ENCODE results near the gene FBXO22.
"Not testable (repeated sequence)": the region's sequence is repeated elsewhere in the genome, so short reads cannot be mapped to it uniquely, and the experiment has no call there.

FBXO22 gene

GRCh38 chr15:75921732-75922703 lies 18.3 kb downstream of the FBXO22 start:
- DNase-seq: peak; percentile 66

DNA sequence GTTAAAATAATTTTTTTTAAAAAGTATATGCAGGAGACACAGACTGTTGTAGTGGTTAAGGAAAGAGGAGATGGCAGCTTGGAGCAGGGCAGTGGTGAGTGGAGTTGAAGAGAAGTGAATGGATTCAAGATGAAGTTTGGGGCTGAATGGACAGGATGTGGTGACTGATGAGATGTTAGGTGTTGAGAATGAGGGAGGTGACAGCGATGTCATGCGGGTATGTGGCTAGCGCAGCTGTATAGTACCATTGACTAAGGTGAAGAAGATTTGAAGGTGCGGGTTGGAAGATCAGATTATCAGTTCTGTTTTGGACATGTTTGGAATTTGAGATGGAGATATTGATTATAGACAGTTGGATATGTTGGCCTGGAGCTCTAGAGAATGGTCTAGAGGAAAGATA lies 20.1 kb downstream of the FBXO22 start:
- no peak for DNase-seq

DNA sequence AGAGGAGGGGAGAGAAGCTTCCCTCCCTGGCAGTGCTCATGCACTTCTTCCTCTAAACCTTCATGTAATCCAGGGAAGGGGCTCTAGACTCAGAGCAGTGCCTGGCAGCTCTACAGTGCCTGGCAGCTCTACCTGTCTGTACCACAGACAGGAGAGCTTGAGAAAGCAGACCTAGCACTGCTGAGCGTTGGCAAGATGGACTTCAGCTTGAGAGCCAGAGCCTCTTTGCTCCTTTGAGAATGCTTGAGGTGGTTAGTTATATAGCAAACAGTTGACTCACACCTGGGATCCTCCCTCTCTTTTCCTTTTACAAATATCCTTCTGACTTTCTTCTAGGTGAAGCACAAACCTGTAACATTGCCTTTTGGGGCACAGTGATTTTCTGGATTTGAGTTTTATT lies 20.9 kb downstream of the FBXO22 start:
- DNase-seq: no peak

GRCh38 chr15:75925440-75925839 lies 21.8 kb downstream of the FBXO22 start:
- no peak for DNase-seq

GRCh38 chr15:75926931-75927330 lies 23.3 kb downstream of the FBXO22 start:
- DNase-seq: no peak

DNA sequence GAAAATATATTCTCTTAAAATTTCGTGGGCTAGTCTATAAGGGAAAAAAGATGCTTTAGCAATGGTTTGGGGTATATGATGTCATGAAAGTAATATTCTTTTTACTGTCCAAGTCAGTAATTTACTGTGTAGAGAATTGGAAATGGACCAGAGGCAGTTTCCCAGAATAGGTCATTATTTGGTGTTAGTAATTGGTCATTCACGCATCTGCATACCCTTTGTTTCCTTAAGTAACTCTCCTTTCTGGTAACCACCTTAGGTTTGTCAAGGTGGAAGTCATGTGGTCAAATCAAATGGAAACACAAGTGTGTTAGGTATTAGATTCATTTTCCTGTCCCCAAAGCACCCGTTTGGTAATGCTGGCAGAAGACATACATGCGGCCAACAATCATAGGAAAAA lies 23.9 kb downstream of the FBXO22 start:
- DNase-seq: no peak

DNA sequence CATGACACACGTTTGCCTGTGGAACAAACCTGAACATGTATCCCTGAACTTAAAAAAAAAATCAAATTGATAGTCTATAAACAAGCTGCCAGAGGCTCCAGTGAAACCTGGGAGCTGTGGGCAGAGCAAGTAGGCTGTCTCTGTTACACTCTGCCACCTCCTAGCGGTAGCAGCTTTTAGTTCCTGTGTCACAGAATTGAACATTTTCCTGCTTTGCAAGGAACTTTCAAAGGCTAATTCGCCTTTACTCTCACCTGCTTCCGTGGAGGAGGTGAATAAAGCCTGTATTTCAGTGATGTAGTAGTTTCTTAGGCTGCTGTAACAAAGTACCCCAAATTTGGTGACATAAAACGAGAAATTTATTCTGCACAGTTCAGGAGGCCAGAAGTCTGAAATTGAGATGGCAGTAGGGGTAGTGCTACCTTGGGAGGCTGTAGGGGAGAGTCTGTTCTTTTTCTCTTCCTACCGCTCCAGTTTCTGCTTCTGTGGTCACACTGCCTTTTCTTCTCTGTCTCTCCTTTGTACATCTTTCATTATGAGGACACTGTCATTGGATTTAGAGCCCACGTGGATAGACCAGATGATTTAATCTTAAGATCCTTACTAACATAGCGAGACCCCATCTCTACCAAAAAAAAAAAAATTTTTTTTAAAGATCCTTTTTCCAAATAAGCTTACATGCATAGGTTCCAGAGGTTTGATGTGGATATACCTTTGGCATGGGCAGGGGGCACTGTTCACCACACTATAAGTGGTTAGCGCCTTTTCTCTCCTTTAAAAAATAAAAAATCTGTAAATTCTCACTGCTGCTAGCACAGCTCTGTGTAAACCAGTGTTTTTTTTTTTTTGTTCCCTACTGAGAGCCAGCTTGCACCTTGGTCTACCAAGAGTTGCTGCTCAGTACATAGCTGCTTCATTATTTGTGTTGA lies 25.3 kb downstream of the FBXO22 start:
- DNase-seq: peak; percentile 28

- no peak for DNase-seq
These were observed 26.3 kb downstream of the FBXO22 start for GRCh38 chr15:75929799-75930565.

DNA sequence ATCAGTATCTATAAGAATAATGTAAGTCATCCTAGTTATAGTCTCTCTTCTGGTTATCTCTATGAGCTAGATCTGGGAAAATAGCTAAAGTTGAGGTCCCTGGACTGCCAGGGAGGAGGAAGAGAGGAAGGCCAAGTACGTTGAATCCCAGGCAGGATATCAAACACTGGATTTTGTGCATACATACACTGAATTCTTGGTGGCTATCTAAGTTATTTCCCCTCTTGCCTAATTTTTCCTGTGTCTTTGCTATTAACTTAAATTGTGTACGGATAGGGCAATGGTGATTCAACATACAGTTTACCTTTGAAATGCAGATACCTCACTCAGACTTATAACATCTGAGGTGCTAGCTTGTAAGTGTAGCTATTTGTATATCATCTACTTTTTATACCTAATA lies 27.2 kb downstream of the FBXO22 start:
- no peak for DNase-seq

- DNase-seq: no peak
These were observed 38.8 kb downstream of the FBXO22 start for GRCh38 chr15:75942464-75942863.

- no peak for DNase-seq
These were observed 39.6 kb downstream of the FBXO22 start for GRCh38 chr15:75943246-75943645.

DNA sequence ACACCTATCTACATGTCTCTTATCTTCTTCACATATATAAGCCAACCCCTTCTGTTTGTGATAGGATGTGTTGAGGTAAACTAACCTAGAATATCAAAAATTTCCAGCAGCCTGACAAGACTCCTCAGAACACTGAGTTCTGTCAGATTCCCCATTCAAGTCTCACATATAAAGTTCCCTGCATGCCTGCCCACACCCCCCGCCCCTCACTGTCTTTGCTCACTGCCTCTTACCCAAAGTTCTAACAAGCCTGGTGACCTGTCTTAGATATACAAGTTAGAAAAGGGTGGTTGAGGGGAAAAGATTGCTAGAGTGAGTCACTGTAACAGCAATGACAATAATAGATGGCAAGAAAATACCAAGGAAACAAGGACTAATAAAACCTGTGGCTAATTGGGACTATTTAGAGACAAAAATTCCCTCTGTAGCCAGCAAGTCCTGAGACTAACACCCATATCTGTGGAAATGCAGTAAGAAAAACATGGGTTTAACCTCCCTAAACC lies 40.1 kb downstream of the FBXO22 start:
- peak; percentile 28 for DNase-seq

- DNase-seq: peak; percentile 65
These were observed 42.3 kb downstream of the FBXO22 start for GRCh38 chr15:75945953-75946352.

GRCh38 chr15:75947092-75947491 lies 43.4 kb downstream of the FBXO22 start:
- DNase-seq: peak; percentile 85

DNA sequence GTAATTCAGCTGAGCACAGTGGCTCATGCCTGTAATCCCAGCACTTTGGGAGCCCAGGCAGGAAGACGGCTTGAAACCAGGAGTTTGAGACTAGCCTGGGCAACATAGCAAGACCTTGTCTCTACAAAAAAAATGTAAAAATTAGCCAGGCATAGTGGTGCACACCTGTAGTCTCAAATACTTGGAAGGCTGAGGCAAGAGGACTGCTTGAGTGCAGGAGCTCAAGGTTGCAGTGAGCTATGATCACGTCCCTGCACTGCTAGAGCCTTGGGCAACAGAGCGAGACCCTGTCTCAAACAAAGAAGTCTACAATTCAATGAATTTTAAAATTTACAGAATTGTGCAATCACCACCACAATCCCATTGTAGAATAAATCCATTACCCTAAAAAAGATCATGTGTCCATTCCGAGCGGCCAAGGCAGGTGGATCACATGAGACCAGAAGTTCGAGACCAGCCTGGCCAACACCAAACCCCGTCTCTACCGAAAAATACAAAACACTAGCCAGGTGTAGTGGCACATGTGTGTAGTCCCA lies 45.2 kb downstream of the FBXO22 start:
- no peak for DNase-seq

DNA sequence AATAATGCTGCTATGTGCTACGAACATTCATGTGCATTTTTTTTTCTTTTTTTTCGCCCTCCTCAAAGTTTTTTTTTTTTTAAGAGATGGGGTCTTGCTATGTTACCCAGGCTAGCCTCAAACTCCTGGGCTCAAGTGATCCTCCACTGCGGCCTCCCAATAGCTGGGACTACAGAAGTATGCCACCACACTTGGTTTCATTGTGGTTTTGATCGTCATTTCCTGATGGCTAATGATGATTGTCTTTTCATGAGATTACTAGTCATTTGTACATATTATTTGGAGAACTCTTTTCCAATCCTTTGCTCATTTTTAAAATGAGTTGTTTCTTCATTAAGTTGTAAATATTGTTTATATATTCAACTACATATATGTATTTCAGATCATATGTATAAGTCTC lies 48.8 kb downstream of the FBXO22 start:
- DNase-seq: no peak

DNA sequence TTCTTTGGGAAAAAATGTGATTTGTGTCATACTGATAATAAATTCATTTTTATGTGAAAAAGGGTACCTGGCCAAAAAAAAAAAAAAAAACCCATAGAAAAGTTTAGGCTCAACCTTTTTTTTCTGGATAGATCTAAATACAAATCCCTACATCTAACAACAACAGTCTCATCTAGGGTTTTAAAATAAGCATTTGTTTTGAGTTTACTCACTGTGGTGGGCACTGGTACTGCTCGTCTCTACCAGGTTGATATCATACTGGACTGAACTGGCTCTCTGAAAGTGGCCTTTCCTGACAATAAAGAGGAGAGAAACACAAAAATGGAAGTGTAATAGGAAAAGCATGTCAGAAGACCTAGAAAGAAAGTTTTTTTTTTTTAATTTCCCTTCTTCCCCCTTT lies 52.0 kb downstream of the FBXO22 start:
- no peak for DNase-seq

GRCh38 chr15:75961331-75961730 lies 57.7 kb downstream of the FBXO22 start:
- DNase-seq: no peak

GRCh38 chr15:75966073-75966472 lies 62.4 kb downstream of the FBXO22 start:
- no peak for DNase-seq

DNA sequence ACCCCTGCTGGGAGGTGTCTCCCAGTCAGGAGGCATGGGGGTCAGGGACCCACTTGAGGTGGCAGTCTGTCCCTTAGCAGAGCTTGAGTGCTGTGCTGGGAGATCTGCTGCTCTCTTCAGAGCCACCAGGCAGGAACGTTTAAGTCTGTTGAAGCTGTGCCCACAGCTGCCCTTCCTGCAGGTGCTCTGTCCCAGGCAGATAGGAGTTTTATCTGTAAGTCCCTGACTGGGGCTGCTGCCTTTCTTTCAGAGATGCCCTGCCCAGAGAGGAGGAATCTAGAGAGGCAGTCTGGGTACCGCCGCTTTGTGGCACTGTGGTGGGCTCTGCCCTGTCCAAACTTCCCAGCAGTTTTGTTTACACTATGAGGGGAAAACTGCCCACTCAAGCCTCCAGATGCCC lies 73.1 kb downstream of the FBXO22 start:
- not testable (repeated sequence) for DNase-seq

DNA sequence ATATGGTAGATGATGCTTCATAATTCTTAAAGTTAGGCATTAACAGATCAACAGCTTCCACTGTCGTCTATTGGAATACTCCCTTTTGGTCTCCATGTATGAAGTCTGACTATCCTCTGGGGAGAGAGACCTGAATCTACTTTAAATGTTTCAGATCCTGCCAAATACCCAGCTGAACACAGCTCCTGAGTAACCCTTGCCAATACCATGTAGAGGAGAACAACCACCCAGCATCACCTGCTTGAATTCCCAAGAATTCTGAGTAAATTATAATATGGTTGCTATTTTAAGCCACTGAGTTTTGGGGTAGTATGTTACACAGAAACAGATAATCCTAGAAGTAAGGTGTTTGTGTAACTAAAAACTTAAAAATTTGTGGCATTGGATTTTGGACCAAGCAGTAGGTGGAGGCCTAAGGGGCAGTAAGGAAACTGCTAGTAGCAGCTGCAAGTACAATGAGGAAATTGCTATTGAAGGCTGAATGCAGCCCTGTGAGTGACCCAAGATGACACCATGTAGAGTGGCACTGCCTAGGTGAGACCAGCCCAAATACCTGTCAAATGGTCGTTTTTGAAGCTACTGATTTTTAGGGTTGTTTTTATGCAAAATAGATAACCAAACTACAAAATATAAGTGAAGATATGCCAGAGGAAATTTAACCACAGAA lies 77.6 kb downstream of the FBXO22 start:
- DNase-seq: no peak

DNA sequence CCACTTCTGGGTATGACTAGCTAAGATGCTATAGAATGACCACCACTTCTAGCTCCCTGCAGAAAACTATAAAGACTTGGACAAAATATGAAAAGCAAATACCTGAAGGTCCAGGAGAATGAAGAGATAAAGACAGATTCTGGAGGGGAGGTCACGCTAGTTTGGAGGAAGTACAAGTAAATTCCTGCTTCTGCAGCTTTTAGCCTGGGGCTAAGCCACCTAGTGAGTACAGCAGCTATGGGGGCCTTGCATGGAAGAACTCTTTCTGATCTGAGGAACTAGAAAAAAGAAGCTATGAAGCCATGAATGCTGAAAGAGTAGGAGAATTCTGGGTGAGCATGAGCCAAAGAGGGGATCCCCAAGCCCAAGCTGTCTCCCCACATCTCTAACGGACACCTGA lies 78.8 kb downstream of the FBXO22 start:
- DNase-seq: no peak

Measured in fibroblast of skin of right biceps (primary cell).